Fibroblast of lung (primary cell): Measurements from ENCODE around the gene CDC25A.

Source experiments
- EZH2 ChIP-seq: IDR thresholded peaks from 2 replicates; pipeline ENCODE4 v1.5.1; 2012; ENCODE audit warnings: low read length, control low read depth, mild to moderate bottlenecking; ENCODE audit errors: missing control alignments
- TF ChIP-seq, protein P1 (sequence below), 2 donors: IDR thresholded peaks in 1 of 2; conservative IDR thresholded peaks in 1 of 2; 1 replicate in 1 of 2; 2 replicates in 1 of 2; pipeline ENCODE4 v1.5.1; 2011 to 2012; ENCODE audit warnings: low read length in 2 of 2, control low read depth in 1 of 2, inconsistent platforms in 1 of 2, low read depth in 1 of 2, mild to moderate bottlenecking in 1 of 2

DNA sequence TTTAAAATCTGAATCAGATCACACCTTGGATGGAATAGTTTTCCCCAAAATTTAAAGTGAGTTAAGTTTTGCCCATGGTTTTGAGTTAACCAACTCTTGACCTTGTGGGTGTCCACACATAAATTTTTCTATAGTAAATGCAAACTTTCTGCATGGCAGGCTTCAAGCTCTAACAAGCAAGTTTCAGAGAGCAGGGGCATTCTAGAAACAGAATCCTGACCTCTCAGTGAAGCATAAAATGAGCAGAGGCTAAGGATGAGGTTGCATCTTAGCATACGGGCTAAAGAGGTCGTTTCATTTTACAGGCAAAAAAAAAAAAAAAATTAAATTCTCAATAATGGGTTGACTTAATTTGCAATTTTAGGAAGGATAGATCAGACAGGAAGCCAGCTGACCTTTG, 32.1 kb downstream of the CDC25A start:
- TF ChIP-seq, protein P1, sequence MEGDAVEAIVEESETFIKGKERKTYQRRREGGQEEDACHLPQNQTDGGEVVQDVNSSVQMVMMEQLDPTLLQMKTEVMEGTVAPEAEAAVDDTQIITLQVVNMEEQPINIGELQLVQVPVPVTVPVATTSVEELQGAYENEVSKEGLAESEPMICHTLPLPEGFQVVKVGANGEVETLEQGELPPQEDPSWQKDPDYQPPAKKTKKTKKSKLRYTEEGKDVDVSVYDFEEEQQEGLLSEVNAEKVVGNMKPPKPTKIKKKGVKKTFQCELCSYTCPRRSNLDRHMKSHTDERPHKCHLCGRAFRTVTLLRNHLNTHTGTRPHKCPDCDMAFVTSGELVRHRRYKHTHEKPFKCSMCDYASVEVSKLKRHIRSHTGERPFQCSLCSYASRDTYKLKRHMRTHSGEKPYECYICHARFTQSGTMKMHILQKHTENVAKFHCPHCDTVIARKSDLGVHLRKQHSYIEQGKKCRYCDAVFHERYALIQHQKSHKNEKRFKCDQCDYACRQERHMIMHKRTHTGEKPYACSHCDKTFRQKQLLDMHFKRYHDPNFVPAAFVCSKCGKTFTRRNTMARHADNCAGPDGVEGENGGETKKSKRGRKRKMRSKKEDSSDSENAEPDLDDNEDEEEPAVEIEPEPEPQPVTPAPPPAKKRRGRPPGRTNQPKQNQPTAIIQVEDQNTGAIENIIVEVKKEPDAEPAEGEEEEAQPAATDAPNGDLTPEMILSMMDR (conservative IDR thresholded peaks at IDR 0.05 in 1 of 2, IDR thresholded peaks at IDR 0.05 in 1 of 2; ENCODE audit: low read depth in 1 of 2, low read length in 2 of 2): no peak
- no peak for TF ChIP-seq EZH2
